HCT116 (cell line): ENCODE measurements around the gene ARHGAP8. TPM values are rescaled to one million over a fixed set of nuclear protein-coding genes. Genes with fewer than 3 reads are reported as not detected.

Experiments
- ATAC-seq: fragments of 200-7000 bp; cut with Tn5 transposase; 2 replicates; pipeline ENCODE4 v1.9.1; 2020; ENCODE audit warnings: mild to moderate bottlenecking, moderate library complexity
- BruUV-seq: library from RNA; stranded (reverse); fragments of 400-500 nt; replicated peaks from 2 replicates; lab custom pipeline; 2021; lab: Mats Ljungman, UMichigan
- CTCF ChIA-PET: fragments of 300-600 bp; sonication (Branson Sonifier 250); formaldehyde crosslinking; loops from one replicate; lab custom pipeline; 2021; ENCODE audit warnings: antibody characterized with exemption; lab: Charles Lee
- POLR2A ChIA-PET: fragments of 300-600, 350-600 bp; sonication (Branson Sonifier 250); formaldehyde crosslinking; loops from one replicate; lab custom pipeline; 2021; ENCODE audit warnings: antibody characterized with exemption; lab: Charles Lee
- RAD21 ChIA-PET, 2 experiments: fragments of 300-600 bp; sonication (Branson Sonifier 250); formaldehyde crosslinking; loops; one replicate each; lab custom pipeline; 2023; ENCODE audit warnings: low total read pairs in 2 of 2; ENCODE audit not compliant: uncharacterized antibody in 2 of 2, unreplicated experiment in 2 of 2, low non-redundant PET in 1 of 2; lab: Charles Lee
- DNase-seq: peaks from one replicate; pipeline ENCODE4 v3.0.0-alpha.2; 2010; ENCODE audit warnings: low read depth, low spot score
- H2AFZ ChIP-seq: fragments of 200-600 bp; shearing (Covaris generic), sonication (generic); 2 replicates; pipeline ENCODE4 v1.6.1; 2017; ENCODE audit warnings: low read depth, mixed run types, mixed read lengths, antibody characterized with exemption, low read length; ENCODE audit not compliant: poor library complexity, severe bottlenecking
- H3K27ac ChIP-seq: 2 replicates; pipeline ENCODE4 v1.5.1; 2012; ENCODE audit warnings: low read depth, low read length
- H3K27me3 ChIP-seq: fragments of 200-600 bp; sonication (generic); 2 replicates; pipeline ENCODE4 v1.6.1; 2016; ENCODE audit warnings: mixed run types, low read length, mixed read lengths; ENCODE audit not compliant: insufficient read depth
- H3K36me3 ChIP-seq, 2 experiments: fragments of 200-500 bp in 1 of 2; fragments of 200-600 bp in 1 of 2; sonication (Bioruptor generic) in 1 of 2; sonication (generic) in 1 of 2; 2 replicates each; pipeline versions ENCODE4 v1.5.1 to v1.6.1; 2014 to 2016; ENCODE audit warnings: low read length in 2 of 2, inconsistent platforms in 1 of 2, mixed read lengths in 1 of 2, mixed run types in 1 of 2; ENCODE audit not compliant: insufficient read depth in 2 of 2, control insufficient read depth in 1 of 2
- H3K4me1 ChIP-seq, 2 experiments: fragments of 200-600 bp in 1 of 2; sonication (generic) in 1 of 2; 2 replicates each; pipeline versions ENCODE4 v1.5.1 to v1.6.1; 2012 to 2017; ENCODE audit warnings: low read length in 2 of 2, inconsistent platforms in 1 of 2, mild to moderate bottlenecking in 1 of 2, mixed read lengths in 1 of 2, mixed run types in 1 of 2, moderate library complexity in 1 of 2; ENCODE audit not compliant: insufficient read depth in 2 of 2, control insufficient read depth in 1 of 2
- H3K4me2 ChIP-seq: fragments of 200-600 bp; sonication (generic); 2 replicates; pipeline ENCODE4 v1.6.1; 2017; ENCODE audit warnings: mixed run types, low read length, mixed read lengths
- H3K4me3 ChIP-seq, 2 experiments: fragments of 200-600 bp in 1 of 2; sonication (generic) in 1 of 2; replicated peaks in 1 of 2; 2 replicates each; pipeline ENCODE4 v1.5.1; 2011 to 2016; ENCODE audit warnings: low read length in 2 of 2, control low read depth in 1 of 2, low read depth in 1 of 2, mild to moderate bottlenecking in 1 of 2, mixed read lengths in 1 of 2, mixed run types in 1 of 2
- H3K79me2 ChIP-seq: fragments of 200-600 bp; sonication (generic); 2 replicates; pipeline ENCODE4 v1.6.1; 2017; ENCODE audit warnings: mild to moderate bottlenecking, mixed run types, low read length, moderate library complexity, mixed read lengths; ENCODE audit not compliant: insufficient read depth
- H3K9ac ChIP-seq: fragments of 200-600 bp; sonication (generic); 2 replicates; pipeline ENCODE4 v1.6.1; 2016; ENCODE audit warnings: low read length, mixed read lengths
- H3K9me2 ChIP-seq: fragments of 200-600 bp; sonication (generic), shearing (Covaris generic); 2 replicates; pipeline ENCODE4 v1.6.1; 2017; ENCODE audit warnings: mixed run types, mild to moderate bottlenecking, moderate library complexity; ENCODE audit not compliant: insufficient read depth
- H3K9me3 ChIP-seq, 2 experiments: fragments of 200-500 bp in 1 of 2; fragments of 200-600 bp in 1 of 2; sonication (Bioruptor generic) in 1 of 2; sonication (generic) in 1 of 2; 2 replicates each; pipeline ENCODE4 v1.6.1; 2014 to 2017; ENCODE audit warnings: low read length in 2 of 2, mixed read lengths in 2 of 2, inconsistent platforms in 1 of 2, low read depth in 1 of 2, mild to moderate bottlenecking in 1 of 2, mixed run types in 1 of 2, moderate library complexity in 1 of 2; ENCODE audit not compliant: control insufficient read depth in 1 of 2, insufficient read depth in 1 of 2
- H4K20me1 ChIP-seq: fragments of 200-600 bp; sonication (generic), shearing (Covaris generic); 2 replicates; pipeline ENCODE4 v1.6.1; 2017; ENCODE audit warnings: mixed run types, mild to moderate bottlenecking, moderate library complexity; ENCODE audit not compliant: insufficient read depth
- CEBPB ChIP-seq: IDR thresholded peaks from 2 replicates; pipeline ENCODE4 v1.6.1; 2012; ENCODE audit warnings: low read depth
- CTCF ChIP-seq, 3 experiments: fragments of 200-600 bp in 1 of 3; sonication (generic) in 1 of 3; IDR thresholded peaks in 2 of 3; conservative IDR thresholded peaks in 1 of 3; 2 replicates each; pipeline ENCODE4 v1.5.1; 2012 to 2017; ENCODE audit warnings: low read depth in 2 of 3, low read length in 2 of 3, antibody characterized with exemption in 1 of 3, borderline replicate concordance in 1 of 3, control low read depth in 1 of 3, mild to moderate bottlenecking in 1 of 3, mixed read lengths in 1 of 3, mixed run types in 1 of 3, moderate library complexity in 1 of 3; ENCODE audit not compliant: insufficient read depth in 1 of 3
- EGR1 ChIP-seq: IDR thresholded peaks from 2 replicates; pipeline ENCODE4 v1.6.1; 2012; ENCODE audit warnings: low read depth
- EZH2phosphoT487 ChIP-seq: fragments of 200-600 bp; IDR thresholded peaks from 2 replicates; pipeline ENCODE4 v1.6.1; 2018; ENCODE audit warnings: antibody characterized with exemption, borderline replicate concordance
- JUND ChIP-seq: IDR thresholded peaks from 2 replicates; pipeline ENCODE4 v1.6.1; 2012
- MAX ChIP-seq: IDR thresholded peaks from 2 replicates; pipeline ENCODE4 v1.6.1; 2012
- POLR2A ChIP-seq: IDR thresholded peaks from 2 replicates; pipeline ENCODE4 v1.7.0; 2011; ENCODE audit warnings: borderline replicate concordance; ENCODE audit not compliant: insufficient read depth, insufficient read length; ENCODE audit errors: extremely low read depth
- RAD21 ChIP-seq: IDR thresholded peaks from 2 replicates; pipeline ENCODE4 v1.6.1; 2012; ENCODE audit warnings: low read depth, mild to moderate bottlenecking
- YY1 ChIP-seq: IDR thresholded peaks from 2 replicates; pipeline ENCODE4 v1.6.1; 2011; ENCODE audit warnings: low read length, low read depth, moderate library complexity, mild to moderate bottlenecking; ENCODE audit not compliant: insufficient replicate concordance; ENCODE audit errors: extremely low read depth
- ZNF274 ChIP-seq: fragments of 200-500 bp; sonication (Bioruptor generic); IDR thresholded peaks from 2 replicates; pipeline ENCODE4 v1.6.1; 2014; ENCODE audit warnings: mild to moderate bottlenecking, low read depth, low read length, inconsistent platforms
- intact Hi-C: fragments of 100-400 bp; cut with micrococcal nuclease; formaldehyde crosslinking; loops from 2 replicates; pipeline ENCODE4 v1.10.0; 2022
- total RNA-seq: library from RNA; stranded (reverse); gene quantifications from one replicate; pipeline ENCODE4 v1.2.1, GENCODE V29; 2021; ENCODE audit not compliant: unreplicated experiment

Gene ARHGAP8
- total RNA-seq, 1 experiment from 2014 or later, result 67.5 TPM

GRCh38 chr22:44731357-44731970 is 20.9 kb upstream of the ARHGAP8 start:
- Histone ChIP-seq H4K20me1 (no peaks in the 10 kb centered on the region), H3K9me2 (no peaks in the 10 kb centered on the region), H3K9me3 (no peaks in the 10 kb centered on the region), H3K4me2 (no peak overlapping the region), H3K79me2 (no peaks in the 10 kb centered on the region), H3K9ac (no peak overlapping the region), H3K27ac (no peak overlapping the region), H3K27me3 (no peaks in the 10 kb centered on the region), H2AFZ (no peak overlapping the region), H3K36me3 (no peaks in the 10 kb centered on the region; a peak in 3 of 4 replicates), H3K4me3 (no peak overlapping the region), H3K4me1 (peaks cover 0 to 4% of the 10 kb centered on the region in 2 experiments; a peak in 1 of 4 replicates)
- ChIA-PET RAD21 (no interaction called here), CTCF (no interaction called here), POLR2A (no interaction called here)
- BruUV-seq, result no TSS peak
- no peak for ATAC-seq
- intact Hi-C loops, result no loop called here
- TF ChIP-seq MAX (no peak), CTCF (IDR thresholded peaks at IDR 0.05 in 2 of 3, conservative IDR thresholded peaks at IDR 0.05 in 1 of 3; ENCODE audit: borderline replicate concordance in 1 of 3, insufficient read depth in 1 of 3, low read depth in 2 of 3, low read length in 2 of 3) (no peak), EZH2phosphoT487 (no peak), CEBPB (no peak), EGR1 (no peak), ZNF274 (no peak), JUND (no peak), RAD21 (no peak), YY1 (no peak), POLR2A (no peak)
- DNase-seq, result no peak
